IPS-15b (cell line): Measurements from ENCODE around the gene PRDM16.

Source experiments
- H3K27me3 ChIP-seq: one replicate; pipeline ENCODE4 v1.6.1; 2013; ENCODE audit warnings: low read length; ENCODE audit not compliant: control insufficient read depth, insufficient read depth
- H3K36me3 ChIP-seq: one replicate; pipeline ENCODE4 v1.6.1; 2013; ENCODE audit warnings: low read length; ENCODE audit not compliant: control insufficient read depth, insufficient read depth
- H3K4me1 ChIP-seq: one replicate; pipeline ENCODE4 v1.6.1; 2013; ENCODE audit warnings: mild to moderate bottlenecking, low read length; ENCODE audit not compliant: control insufficient read depth, insufficient read depth
- H3K4me3 ChIP-seq: one replicate; pipeline ENCODE4 v1.5.1; 2013; ENCODE audit warnings: low read depth, low read length
- H3K9ac ChIP-seq: one replicate; pipeline ENCODE4 v1.6.1; 2013; ENCODE audit warnings: low read depth, mild to moderate bottlenecking, low read length
- H3K9me3 ChIP-seq: one replicate; pipeline ENCODE4 v1.6.1; 2013; ENCODE audit warnings: mild to moderate bottlenecking, low read length; ENCODE audit not compliant: control insufficient read depth, insufficient read depth

Gene PRDM16

DNA sequence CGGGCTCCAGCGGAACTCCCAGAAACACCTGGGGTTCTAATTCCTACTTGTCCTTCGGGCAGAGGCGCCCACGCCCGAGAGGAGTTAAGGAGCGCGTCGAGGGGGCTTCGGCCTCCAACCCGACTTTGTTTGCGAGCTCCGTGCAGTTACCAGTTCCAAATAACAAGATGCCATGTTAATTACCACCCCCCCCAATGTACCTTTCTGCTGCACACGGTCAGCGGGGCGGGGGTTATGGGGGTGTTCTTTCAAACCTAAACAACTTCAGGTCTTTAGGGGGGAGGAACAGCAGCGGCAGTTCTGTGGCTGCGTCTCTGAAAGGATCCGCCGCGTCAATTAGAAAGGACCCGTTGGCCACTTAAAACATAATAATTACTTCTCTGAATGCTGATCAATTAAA lies 114.8 kb downstream of the PRDM16 start:
- H3K9me3 ChIP-seq, result peaks cover 5% of the 10 kb centered on the region
- no peaks in the 10 kb centered on the region for H3K27me3 ChIP-seq
- H3K4me1 ChIP-seq, result no peaks in the 10 kb centered on the region
- no peak overlapping the region for H3K4me3 ChIP-seq
- H3K9ac ChIP-seq, result no peak overlapping the region
- H3K36me3 ChIP-seq, result no peaks in the 10 kb centered on the region

GRCh38 chr1:3184666-3185065 lies 115.7 kb downstream of the PRDM16 start:
- H3K9ac ChIP-seq, result no peak overlapping the region
- H3K36me3 ChIP-seq, result no peaks in the 10 kb centered on the region
- H3K4me1 ChIP-seq, result no peaks in the 10 kb centered on the region
- no peak overlapping the region for H3K4me3 ChIP-seq
- no peaks in the 10 kb centered on the region for H3K27me3 ChIP-seq
- H3K9me3 ChIP-seq, result peaks cover 5% of the 10 kb centered on the region

DNA sequence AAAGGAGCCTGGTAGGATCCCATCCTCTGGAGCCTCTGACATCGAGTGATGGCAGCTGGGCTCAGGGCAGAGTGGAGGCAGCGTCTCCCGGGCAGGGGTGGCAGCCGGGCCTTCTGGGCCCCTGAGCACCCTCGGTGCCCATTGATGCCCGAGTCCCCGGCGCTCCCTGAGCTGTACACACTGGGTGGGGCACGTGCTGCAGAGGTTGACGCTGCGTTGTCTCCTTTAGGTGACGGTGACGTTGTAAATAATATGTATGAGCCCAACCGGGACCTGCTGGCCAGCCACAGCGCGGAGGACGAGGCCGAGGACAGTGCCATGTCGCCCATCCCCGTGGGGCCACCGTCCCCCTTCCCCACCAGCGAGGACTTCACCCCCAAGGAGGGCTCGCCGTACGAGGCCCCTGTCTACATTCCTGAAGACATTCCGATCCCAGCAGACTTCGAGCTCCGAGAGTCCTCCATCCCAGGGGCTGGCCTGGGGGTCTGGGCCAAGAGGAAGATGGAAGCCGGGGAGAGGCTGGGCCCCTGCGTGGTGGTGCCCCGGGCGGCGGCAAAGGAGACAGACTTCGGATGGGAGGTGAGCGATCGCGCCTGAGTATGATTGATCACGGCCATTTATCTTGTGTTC lies 117.0 kb downstream of the PRDM16 start:
- Histone ChIP-seq H3K4me3 (no peak overlapping the region), H3K36me3 (no peaks in the 10 kb centered on the region), H3K9me3 (peaks cover 3% of the 10 kb centered on the region), H3K9ac (no peak overlapping the region), H3K4me1 (no peaks in the 10 kb centered on the region), H3K27me3 (no peaks in the 10 kb centered on the region)

- H3K9me3 ChIP-seq, result no peaks in the 10 kb centered on the region
- no peaks in the 10 kb centered on the region for H3K27me3 ChIP-seq
- no peaks in the 10 kb centered on the region for H3K36me3 ChIP-seq
- H3K4me3 ChIP-seq, result no peak overlapping the region
- no peak overlapping the region for H3K9ac ChIP-seq
- no peaks in the 10 kb centered on the region for H3K4me1 ChIP-seq
Measured at GRCh38 chr1:3186526-3186921, 117.5 kb downstream of the PRDM16 start.

DNA sequence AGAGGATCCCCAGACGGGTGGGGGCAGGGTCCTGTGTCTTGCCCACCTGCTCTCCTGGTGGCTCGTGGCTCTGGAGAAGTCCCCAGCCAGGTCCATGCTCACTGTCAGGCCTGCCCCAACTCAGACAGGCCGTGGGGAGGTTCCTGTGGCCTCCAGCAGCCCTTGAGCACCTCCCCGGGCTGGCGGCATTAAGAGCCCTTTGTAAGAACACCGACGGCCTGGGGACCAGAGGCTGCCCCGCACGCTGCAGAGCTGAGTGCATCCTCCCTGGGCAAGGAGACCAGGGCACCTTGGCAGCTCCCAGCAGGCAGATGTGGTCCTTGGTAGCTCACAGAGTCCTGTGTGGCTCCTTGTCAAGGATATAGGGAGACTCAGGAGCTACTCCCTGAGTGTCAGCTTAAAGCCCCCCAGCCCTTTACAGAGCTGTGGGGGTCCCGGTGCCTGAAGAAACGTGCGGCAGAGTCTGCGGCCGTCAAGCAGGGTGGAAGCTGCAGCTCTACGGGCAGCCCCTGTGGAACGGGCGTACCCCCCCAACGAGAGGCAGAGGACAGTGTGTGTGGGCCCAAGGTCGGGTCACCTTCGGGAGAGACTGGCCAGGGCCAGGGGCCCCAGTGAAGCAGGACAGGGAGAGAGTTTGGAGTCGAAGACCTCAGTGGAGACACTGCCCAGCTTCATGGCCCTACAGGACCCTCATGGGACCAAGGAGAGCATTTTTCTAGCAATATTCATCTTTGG lies 118.6 kb downstream of the PRDM16 start:
- Histone ChIP-seq H3K27me3 (no peaks in the 10 kb centered on the region), H3K4me1 (no peaks in the 10 kb centered on the region), H3K9me3 (no peaks in the 10 kb centered on the region)

DNA sequence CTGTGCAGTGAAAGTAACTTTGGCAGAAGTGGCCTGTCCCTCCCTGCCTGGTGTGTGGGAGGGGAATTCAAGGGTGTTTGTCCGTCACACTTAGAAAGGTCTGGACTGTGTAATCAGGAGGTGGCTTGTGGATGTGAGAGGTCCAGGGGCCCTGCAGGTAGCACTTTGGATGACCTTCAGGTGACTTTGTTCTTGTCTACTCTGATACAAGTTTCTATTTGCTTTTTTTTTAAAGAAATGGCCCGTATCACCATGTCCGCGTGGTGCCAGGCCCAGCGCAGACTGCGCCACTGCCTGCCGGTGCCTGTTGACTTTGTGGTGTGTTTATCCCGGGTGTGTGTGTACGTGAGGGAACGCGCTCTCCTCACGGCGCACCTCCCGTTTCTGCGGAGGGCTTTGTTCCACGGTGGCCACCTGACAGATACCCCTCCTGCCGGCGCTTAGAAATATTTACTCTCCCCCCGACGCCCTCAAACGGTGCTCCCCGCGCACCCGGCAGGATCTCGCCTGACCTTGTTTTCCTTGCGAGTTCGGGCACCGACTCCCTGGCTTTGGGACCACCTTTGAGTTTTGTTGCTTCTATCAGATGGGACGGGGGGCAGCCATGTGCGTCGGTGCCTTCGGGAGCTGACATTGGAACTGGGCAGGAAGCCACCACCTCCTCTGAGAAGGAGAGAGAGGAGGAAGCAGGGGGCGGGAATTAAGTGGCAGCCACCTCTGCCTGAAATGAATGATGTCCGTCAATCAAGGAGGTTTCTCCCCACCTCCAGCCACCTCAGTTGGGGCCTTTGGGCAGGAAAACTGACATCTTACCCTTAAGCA lies 119.4 kb downstream of the PRDM16 start:
- no peaks in the 10 kb centered on the region for H3K9me3 ChIP-seq

More for the DNA sequence above, 118.6 kb downstream of the PRDM16 start:
- Histone ChIP-seq H3K4me3 (no peak overlapping the region), H3K36me3 (no peaks in the 10 kb centered on the region), H3K9ac (no peak overlapping the region)

GRCh38 chr1:3190256-3191041 lies 121.4 kb downstream of the PRDM16 start:
- H3K9ac ChIP-seq, result no peak overlapping the region
- H3K4me1 ChIP-seq, result no peaks in the 10 kb centered on the region
- H3K4me3 ChIP-seq, result no peak overlapping the region
- no peaks in the 10 kb centered on the region for H3K9me3 ChIP-seq
- H3K36me3 ChIP-seq, result no peaks in the 10 kb centered on the region
- no peaks in the 10 kb centered on the region for H3K27me3 ChIP-seq

More for the DNA sequence above, 119.4 kb downstream of the PRDM16 start:
- Histone ChIP-seq H3K4me3 (no peak overlapping the region), H3K36me3 (no peaks in the 10 kb centered on the region), H3K27me3 (no peaks in the 10 kb centered on the region), H3K4me1 (no peaks in the 10 kb centered on the region), H3K9ac (no peak overlapping the region)

DNA sequence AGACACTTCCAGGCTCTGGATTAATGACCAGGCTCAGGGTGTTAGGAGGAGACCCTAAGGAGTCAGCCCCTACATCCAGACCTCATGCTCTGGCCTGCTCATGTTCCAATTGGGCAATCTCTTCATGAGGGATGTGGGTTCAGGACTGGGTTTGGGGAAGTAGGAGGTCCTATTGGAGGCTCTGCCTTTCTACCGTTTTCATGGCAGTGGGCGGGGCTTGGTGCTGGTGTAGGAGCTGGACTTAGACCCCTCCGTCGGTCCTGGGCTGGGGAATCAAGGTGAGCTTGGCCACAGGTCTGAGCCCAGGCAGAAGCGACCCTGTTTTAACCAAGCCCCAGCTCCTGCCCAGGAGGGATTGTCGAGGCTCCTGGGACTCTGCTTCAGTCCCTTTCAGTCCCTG lies 123.4 kb downstream of the PRDM16 start:
- Histone ChIP-seq H3K4me3 (no peak overlapping the region), H3K4me1 (no peaks in the 10 kb centered on the region), H3K9ac (no peak overlapping the region), H3K36me3 (no peaks in the 10 kb centered on the region), H3K27me3 (no peaks in the 10 kb centered on the region), H3K9me3 (no peaks in the 10 kb centered on the region)

DNA sequence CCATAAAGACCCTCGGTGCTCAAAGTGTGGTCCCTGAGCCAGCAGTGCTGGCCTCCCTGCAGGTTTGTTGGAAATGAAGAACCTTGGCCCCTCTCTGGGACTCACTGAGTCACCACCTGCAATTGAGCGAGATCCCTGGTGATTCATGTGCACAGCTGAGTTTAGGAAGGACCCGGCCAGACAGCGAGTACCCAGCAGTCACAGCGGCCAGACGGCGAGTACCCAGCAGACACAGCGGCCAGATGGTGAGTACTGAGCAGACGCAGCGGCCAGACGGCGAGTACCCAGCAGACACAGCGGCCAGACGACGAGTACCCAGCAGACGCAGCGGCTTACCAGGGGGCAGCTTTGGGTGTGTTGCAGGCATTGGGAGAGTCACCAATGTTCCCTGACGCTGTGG lies 123.8 kb downstream of the PRDM16 start:
- Histone ChIP-seq H3K4me1 (no peaks in the 10 kb centered on the region), H3K4me3 (no peak overlapping the region), H3K36me3 (no peaks in the 10 kb centered on the region), H3K9ac (no peak overlapping the region), H3K27me3 (no peaks in the 10 kb centered on the region), H3K9me3 (no peaks in the 10 kb centered on the region)

- Histone ChIP-seq H3K27me3 (no peaks in the 10 kb centered on the region), H3K36me3 (no peaks in the 10 kb centered on the region), H3K9me3 (no peaks in the 10 kb centered on the region), H3K9ac (no peak overlapping the region), H3K4me3 (no peak overlapping the region), H3K4me1 (no peaks in the 10 kb centered on the region)
Measured at GRCh38 chr1:3193811-3194210, 124.8 kb downstream of the PRDM16 start.

DNA sequence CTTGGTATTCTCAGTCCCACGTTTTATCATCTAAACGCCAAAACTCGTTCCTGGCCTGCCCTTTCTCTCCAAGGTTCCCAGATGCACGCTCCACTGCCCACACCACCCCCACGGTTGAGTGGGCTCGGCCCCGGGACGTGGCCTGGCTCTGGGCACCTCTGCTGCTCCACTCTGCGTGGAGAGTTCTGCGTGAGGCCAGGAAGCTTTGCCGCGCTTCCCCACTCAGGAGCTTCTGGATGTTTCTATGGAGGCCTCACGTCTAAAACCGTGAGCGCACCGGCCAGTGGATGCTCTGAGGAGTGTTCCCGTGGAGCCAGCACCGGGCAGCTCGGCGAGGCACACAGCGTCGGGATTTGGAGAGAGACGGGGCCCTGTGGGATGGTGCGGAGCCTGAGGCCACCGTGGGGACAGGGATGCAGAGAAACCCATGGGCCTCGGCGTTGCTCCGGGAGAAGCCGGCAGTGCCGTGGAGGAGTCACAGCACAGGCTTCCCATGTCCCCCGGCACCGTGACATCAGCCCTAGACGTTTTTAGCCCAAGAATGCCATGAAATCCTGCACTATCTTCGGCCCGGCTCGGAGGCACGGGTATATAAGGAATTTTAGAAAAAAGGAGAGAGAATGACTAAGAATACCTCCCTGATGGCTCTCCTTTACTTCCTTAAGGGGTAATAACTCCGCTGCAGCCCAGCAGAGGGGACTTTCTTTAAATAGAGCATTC lies 125.9 kb downstream of the PRDM16 start:
- Histone ChIP-seq H3K27me3 (no peaks in the 10 kb centered on the region), H3K4me1 (no peaks in the 10 kb centered on the region), H3K9me3 (no peaks in the 10 kb centered on the region), H3K36me3 (no peaks in the 10 kb centered on the region), H3K9ac (no peak overlapping the region), H3K4me3 (no peak overlapping the region)
